Measurements from ENCODE around the gene C1orf210. TPM values are rescaled to one million over a fixed set of nuclear protein-coding genes. Genes with fewer than 3 reads are reported as not detected.

The C1orf210 gene
- polyA plus RNA-seq, 2 of the 4 experiments (the other 2 are of a cell fraction) = not detected

- DNase-seq (ENCODE audit: low read depth in 1 of 2, low spot score in 1 of 2) = no peak
Measured at GRCh38 chr1:43258370-43258769, 27.0 kb downstream of the C1orf210 start.

GRCh38 chr1:43256675-43257570 is 28.5 kb downstream of the C1orf210 start:
- FAIRE-seq (no peak), DNase-seq (ENCODE audit: low read depth in 1 of 2, low spot score in 1 of 2) (no peak)
- no peak overlapping the region for H3K4me2 ChIP-seq

More at GRCh38 chr1:43258370-43258769, 27.0 kb downstream of the C1orf210 start:
- WGBS (ENCODE audit: missing lambda C conversion rate) = 17% methylated on average over 3 of the region's 3 CpGs
- no peak overlapping the region for H3K4me2 ChIP-seq
- ChIA-PET POLR2A (no interaction called here), CTCF (no interaction called here)
- FAIRE-seq (no peak), ATAC-seq (no peak)
- no peak overlapping the region for H3K4me3 ChIP-seq
- H3K27ac ChIP-seq = no peak overlapping the region
- no peaks in the 10 kb centered on the region for H3K4me1 ChIP-seq
- peaks cover 7% of the 10 kb centered on the region; the same call in 1 of the 3 replicates for H3K9me3 ChIP-seq
- TF ChIP-seq MAZ (IDR thresholded peaks at IDR 0.05; ENCODE audit: borderline replicate concordance, low read depth, low read length) (no peak), NR3C1 (IDR thresholded peaks at IDR 0.05) (no peak), HOXA7 (CRISPR knock-in tag; IDR thresholded peaks at IDR 0.05) (no peak), ZFP36 (IDR thresholded peaks at IDR 0.05; ENCODE audit: borderline replicate concordance, partially characterized antibody) (no peak), HES2 (IDR thresholded peaks at IDR 0.05) (no peak), TP53 (CRISPR knock-in tag; IDR thresholded peaks at IDR 0.05) (no peak), EP300 (IDR thresholded peaks at IDR 0.05) (no peak), RARB (CRISPR knock-in tag; IDR thresholded peaks at IDR 0.05) (no peak), RCOR1 (IDR thresholded peaks at IDR 0.05; ENCODE audit: low read depth, low read length) (no peak)
- TF ChIP-seq, protein P1, sequence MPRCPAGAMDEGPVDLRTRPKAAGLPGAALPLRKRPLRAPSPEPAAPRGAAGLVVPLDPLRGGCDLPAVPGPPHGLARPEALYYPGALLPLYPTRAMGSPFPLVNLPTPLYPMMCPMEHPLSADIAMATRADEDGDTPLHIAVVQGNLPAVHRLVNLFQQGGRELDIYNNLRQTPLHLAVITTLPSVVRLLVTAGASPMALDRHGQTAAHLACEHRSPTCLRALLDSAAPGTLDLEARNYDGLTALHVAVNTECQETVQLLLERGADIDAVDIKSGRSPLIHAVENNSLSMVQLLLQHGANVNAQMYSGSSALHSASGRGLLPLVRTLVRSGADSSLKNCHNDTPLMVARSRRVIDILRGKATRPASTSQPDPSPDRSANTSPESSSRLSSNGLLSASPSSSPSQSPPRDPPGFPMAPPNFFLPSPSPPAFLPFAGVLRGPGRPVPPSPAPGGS (IDR thresholded peaks at IDR 0.05) = no peak
- TF ChIP-seq, protein P2, sequence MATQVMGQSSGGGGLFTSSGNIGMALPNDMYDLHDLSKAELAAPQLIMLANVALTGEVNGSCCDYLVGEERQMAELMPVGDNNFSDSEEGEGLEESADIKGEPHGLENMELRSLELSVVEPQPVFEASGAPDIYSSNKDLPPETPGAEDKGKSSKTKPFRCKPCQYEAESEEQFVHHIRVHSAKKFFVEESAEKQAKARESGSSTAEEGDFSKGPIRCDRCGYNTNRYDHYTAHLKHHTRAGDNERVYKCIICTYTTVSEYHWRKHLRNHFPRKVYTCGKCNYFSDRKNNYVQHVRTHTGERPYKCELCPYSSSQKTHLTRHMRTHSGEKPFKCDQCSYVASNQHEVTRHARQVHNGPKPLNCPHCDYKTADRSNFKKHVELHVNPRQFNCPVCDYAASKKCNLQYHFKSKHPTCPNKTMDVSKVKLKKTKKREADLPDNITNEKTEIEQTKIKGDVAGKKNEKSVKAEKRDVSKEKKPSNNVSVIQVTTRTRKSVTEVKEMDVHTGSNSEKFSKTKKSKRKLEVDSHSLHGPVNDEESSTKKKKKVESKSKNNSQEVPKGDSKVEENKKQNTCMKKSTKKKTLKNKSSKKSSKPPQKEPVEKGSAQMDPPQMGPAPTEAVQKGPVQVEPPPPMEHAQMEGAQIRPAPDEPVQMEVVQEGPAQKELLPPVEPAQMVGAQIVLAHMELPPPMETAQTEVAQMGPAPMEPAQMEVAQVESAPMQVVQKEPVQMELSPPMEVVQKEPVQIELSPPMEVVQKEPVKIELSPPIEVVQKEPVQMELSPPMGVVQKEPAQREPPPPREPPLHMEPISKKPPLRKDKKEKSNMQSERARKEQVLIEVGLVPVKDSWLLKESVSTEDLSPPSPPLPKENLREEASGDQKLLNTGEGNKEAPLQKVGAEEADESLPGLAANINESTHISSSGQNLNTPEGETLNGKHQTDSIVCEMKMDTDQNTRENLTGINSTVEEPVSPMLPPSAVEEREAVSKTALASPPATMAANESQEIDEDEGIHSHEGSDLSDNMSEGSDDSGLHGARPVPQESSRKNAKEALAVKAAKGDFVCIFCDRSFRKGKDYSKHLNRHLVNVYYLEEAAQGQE (IDR thresholded peaks at IDR 0.05) = no peak
- TF ChIP-seq, protein P3, sequence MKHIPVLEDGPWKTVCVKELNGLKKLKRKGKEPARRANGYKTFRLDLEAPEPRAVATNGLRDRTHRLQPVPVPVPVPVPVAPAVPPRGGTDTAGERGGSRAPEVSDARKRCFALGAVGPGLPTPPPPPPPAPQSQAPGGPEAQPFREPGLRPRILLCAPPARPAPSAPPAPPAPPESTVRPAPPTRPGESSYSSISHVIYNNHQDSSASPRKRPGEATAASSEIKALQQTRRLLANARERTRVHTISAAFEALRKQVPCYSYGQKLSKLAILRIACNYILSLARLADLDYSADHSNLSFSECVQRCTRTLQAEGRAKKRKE (CRISPR knock-in tag; IDR thresholded peaks at IDR 0.05; ENCODE audit: low read depth) = no peak

More at GRCh38 chr1:43256675-43257570, 28.5 kb downstream of the C1orf210 start:
- no peak overlapping the region for H3K27ac ChIP-seq
- ChIA-PET CTCF (interaction anchor here (1.0 kb wide), 1 partner anchor 39 kb away, joined by 3 read pairs; no protein-coding TSS in a partner anchor), POLR2A (no interaction called here)
- TF ChIP-seq, protein P4, sequence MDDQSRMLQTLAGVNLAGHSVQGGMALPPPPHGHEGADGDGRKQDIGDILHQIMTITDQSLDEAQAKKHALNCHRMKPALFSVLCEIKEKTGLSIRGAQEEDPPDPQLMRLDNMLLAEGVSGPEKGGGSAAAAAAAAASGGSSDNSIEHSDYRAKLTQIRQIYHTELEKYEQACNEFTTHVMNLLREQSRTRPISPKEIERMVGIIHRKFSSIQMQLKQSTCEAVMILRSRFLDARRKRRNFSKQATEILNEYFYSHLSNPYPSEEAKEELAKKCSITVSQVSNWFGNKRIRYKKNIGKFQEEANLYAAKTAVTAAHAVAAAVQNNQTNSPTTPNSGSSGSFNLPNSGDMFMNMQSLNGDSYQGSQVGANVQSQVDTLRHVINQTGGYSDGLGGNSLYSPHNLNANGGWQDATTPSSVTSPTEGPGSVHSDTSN (IDR thresholded peaks at IDR 0.05) = no peak
- TF ChIP-seq, protein P5, sequence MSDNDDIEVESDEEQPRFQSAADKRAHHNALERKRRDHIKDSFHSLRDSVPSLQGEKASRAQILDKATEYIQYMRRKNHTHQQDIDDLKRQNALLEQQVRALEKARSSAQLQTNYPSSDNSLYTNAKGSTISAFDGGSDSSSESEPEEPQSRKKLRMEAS (IDR thresholded peaks at IDR 0.05) = no peak
- TF ChIP-seq ZNF302 (CRISPR knock-in tag; IDR thresholded peaks at IDR 0.05) (no peak), EHF (CRISPR knock-in tag; IDR thresholded peaks at IDR 0.05) (no peak), NR3C1 (IDR thresholded peaks at IDR 0.05) (no peak), POLR2A (IDR thresholded peaks at IDR 0.05; ENCODE audit: low read length) (no peak), HES2 (IDR thresholded peaks at IDR 0.05) (no peak), SREBF2 (IDR thresholded peaks at IDR 0.05) (no peak), HDAC2 (IDR thresholded peaks at IDR 0.05) (no peak), CEBPB (IDR thresholded peaks at IDR 0.05) (no peak), PHF8 (IDR thresholded peaks at IDR 0.05; ENCODE audit: borderline replicate concordance, low read depth) (no peak), ESRRA (IDR thresholded peaks at IDR 0.05; ENCODE audit: borderline replicate concordance, low read length) (no peak)
- H3K4me1 ChIP-seq = no peaks in the 10 kb centered on the region
- H3K9me3 ChIP-seq = peaks cover 5% of the 10 kb centered on the region; the same call in 1 of the 3 replicates
- no peak for ATAC-seq
- no peak overlapping the region for H3K4me3 ChIP-seq
- WGBS (ENCODE audit: missing lambda C conversion rate) = 67% methylated on average over 6 of the region's 8 CpGs
